ENCODE data around the gene TINCR. TPM values are rescaled to one million over a fixed set of nuclear protein-coding genes. Genes with fewer than 3 reads are reported as not detected.

Gene TINCR
- total RNA-seq, 1 experiment from 2014 or later, result 2.3 TPM

DNA sequence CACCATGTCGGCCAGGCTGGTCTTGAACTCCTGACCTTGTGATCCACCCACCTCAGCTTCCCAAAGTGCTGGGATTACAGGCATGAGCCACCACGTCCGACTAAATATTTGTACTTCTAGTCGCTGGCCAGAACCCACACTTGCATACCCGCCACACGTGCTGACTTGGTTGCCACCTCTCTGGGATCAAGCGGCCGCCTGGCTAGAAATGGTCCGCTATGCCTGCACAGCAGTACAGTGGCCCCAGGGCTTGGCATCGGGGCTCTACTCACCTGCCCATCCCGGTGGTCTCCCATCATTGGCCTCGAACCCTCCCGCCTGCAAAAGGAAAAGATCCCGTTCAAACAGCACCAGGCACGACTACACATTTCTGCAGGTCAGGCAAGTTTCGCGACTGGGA lies 23.7 kb upstream of the TINCR start:
- peaks cover 15% of the 10 kb centered on the region for H3K36me3 ChIP-seq (ENCODE audit: control insufficient read depth, insufficient read depth, low read length)
- H3K4me1 ChIP-seq (ENCODE audit: control insufficient read depth, insufficient read depth, low read length), result no peaks in the 10 kb centered on the region
- POLR2A ChIA-PET, result no interaction called here
- H3K27me3 ChIP-seq (ENCODE audit: control insufficient read depth, insufficient read depth, low read length), result no peaks in the 10 kb centered on the region
- CTCF ChIA-PET, result no interaction called here
- BruUV-seq (replicated peaks), result no TSS peak
- TF ChIP-seq SIN3A (IDR thresholded peaks at IDR 0.05; ENCODE audit: borderline replicate concordance, insufficient read depth, low read depth, low read length), result no peak
- TF ChIP-seq, protein P1, sequence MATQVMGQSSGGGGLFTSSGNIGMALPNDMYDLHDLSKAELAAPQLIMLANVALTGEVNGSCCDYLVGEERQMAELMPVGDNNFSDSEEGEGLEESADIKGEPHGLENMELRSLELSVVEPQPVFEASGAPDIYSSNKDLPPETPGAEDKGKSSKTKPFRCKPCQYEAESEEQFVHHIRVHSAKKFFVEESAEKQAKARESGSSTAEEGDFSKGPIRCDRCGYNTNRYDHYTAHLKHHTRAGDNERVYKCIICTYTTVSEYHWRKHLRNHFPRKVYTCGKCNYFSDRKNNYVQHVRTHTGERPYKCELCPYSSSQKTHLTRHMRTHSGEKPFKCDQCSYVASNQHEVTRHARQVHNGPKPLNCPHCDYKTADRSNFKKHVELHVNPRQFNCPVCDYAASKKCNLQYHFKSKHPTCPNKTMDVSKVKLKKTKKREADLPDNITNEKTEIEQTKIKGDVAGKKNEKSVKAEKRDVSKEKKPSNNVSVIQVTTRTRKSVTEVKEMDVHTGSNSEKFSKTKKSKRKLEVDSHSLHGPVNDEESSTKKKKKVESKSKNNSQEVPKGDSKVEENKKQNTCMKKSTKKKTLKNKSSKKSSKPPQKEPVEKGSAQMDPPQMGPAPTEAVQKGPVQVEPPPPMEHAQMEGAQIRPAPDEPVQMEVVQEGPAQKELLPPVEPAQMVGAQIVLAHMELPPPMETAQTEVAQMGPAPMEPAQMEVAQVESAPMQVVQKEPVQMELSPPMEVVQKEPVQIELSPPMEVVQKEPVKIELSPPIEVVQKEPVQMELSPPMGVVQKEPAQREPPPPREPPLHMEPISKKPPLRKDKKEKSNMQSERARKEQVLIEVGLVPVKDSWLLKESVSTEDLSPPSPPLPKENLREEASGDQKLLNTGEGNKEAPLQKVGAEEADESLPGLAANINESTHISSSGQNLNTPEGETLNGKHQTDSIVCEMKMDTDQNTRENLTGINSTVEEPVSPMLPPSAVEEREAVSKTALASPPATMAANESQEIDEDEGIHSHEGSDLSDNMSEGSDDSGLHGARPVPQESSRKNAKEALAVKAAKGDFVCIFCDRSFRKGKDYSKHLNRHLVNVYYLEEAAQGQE (IDR thresholded peaks at IDR 0.05; ENCODE audit: insufficient read depth in 1 of 2, low read depth in 2 of 2, low read length in 1 of 2), result no peak
- TF ChIP-seq, protein P2, sequence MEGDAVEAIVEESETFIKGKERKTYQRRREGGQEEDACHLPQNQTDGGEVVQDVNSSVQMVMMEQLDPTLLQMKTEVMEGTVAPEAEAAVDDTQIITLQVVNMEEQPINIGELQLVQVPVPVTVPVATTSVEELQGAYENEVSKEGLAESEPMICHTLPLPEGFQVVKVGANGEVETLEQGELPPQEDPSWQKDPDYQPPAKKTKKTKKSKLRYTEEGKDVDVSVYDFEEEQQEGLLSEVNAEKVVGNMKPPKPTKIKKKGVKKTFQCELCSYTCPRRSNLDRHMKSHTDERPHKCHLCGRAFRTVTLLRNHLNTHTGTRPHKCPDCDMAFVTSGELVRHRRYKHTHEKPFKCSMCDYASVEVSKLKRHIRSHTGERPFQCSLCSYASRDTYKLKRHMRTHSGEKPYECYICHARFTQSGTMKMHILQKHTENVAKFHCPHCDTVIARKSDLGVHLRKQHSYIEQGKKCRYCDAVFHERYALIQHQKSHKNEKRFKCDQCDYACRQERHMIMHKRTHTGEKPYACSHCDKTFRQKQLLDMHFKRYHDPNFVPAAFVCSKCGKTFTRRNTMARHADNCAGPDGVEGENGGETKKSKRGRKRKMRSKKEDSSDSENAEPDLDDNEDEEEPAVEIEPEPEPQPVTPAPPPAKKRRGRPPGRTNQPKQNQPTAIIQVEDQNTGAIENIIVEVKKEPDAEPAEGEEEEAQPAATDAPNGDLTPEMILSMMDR (IDR thresholded peaks at IDR 0.05), result no peak
- TF ChIP-seq TCF7L2 (IDR thresholded peaks at IDR 0.05; ENCODE audit: low read depth, low read length), result no peak
- no peak for TF ChIP-seq POLR2AphosphoS5 (IDR thresholded peaks at IDR 0.05; ENCODE audit: low read depth, low read length)
- DNase-seq (ENCODE audit: low read depth, low spot score) (no peak), ATAC-seq (no peak)
- H3K4me3 ChIP-seq (ENCODE audit: low read depth in 2 of 2, low read length in 2 of 2), result no peak overlapping the region
- no peaks in the 10 kb centered on the region for H3K9me3 ChIP-seq (ENCODE audit: control insufficient read depth, insufficient read depth, low read depth, low read length)
- in situ Hi-C loops (cut with HindIII; ENCODE audit: low pct_unique_long_range_greater_than_20kb, low sequenced_read_pairs), result no loop called here
- no peak overlapping the region for H3K27ac ChIP-seq (ENCODE audit: low read length)
- intact Hi-C loops (cut with micrococcal nuclease; ENCODE audit: unreplicated experiment), result no loop called here

DNA sequence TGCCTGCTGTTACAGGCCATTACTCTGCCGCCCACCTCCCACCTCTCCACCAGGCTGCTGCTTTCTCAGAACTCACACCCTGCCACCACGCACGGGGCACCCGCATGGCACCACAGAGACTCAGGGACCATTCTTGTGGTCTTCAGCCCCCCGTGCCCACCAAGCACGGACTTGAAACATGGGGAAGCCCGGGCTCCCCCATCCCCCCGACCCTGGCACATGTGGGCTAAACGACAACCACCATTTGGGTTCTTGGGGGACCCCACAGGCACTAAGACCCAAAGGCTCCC lies 23.1 kb upstream of the TINCR start:
- DNase-seq (ENCODE audit: low read depth, low spot score) (no peak), ATAC-seq (no peak)
- TF ChIP-seq, protein P1 (IDR thresholded peaks at IDR 0.05; ENCODE audit: insufficient read depth in 1 of 2, low read depth in 2 of 2, low read length in 1 of 2), result no peak
- TF ChIP-seq POLR2AphosphoS5 (IDR thresholded peaks at IDR 0.05; ENCODE audit: low read depth, low read length) (no peak), SIN3A (IDR thresholded peaks at IDR 0.05; ENCODE audit: borderline replicate concordance, insufficient read depth, low read depth, low read length) (no peak), TCF7L2 (IDR thresholded peaks at IDR 0.05; ENCODE audit: low read depth, low read length) (no peak)
- TF ChIP-seq, protein P2 (IDR thresholded peaks at IDR 0.05), result no peak
- intact Hi-C loops (cut with micrococcal nuclease; ENCODE audit: unreplicated experiment) (no loop called here), in situ Hi-C loops (cut with HindIII; ENCODE audit: low pct_unique_long_range_greater_than_20kb, low sequenced_read_pairs) (no loop called here)
- Histone ChIP-seq H3K4me3 (ENCODE audit: low read depth in 2 of 2, low read length in 2 of 2) (no peak overlapping the region), H3K27ac (ENCODE audit: low read length) (no peak overlapping the region), H3K27me3 (ENCODE audit: control insufficient read depth, insufficient read depth, low read length) (no peaks in the 10 kb centered on the region), H3K9me3 (ENCODE audit: control insufficient read depth, insufficient read depth, low read depth, low read length) (no peaks in the 10 kb centered on the region), H3K36me3 (ENCODE audit: control insufficient read depth, insufficient read depth, low read length) (peaks cover 15% of the 10 kb centered on the region), H3K4me1 (ENCODE audit: control insufficient read depth, insufficient read depth, low read length) (no peaks in the 10 kb centered on the region)
- CTCF ChIA-PET, result no interaction called here
- POLR2A ChIA-PET, result no interaction called here
- BruUV-seq (replicated peaks), result no TSS peak
